ENCODE data around the gene GPR55. TPM values are rescaled to one million over a fixed set of nuclear protein-coding genes. Genes with fewer than 3 reads are reported as not detected.

Gene GPR55
- total RNA-seq: 1 to 10 TPM; 2.5 to 6.8 (median 5.2) TPM
- polyA plus RNA-seq: 1 to 10 TPM in 2 of 3 donors, under 1 TPM in 1; 0.86 to 2.0 (median 1.7) TPM
- long read RNA-seq, donor 1: 0 reads
- long read RNA-seq, donor 2: 0 reads

- peak in 8 of 11 experiments; percentile 9 to 53 (median 46) for TF ChIP-seq CTCF (IDR thresholded peaks at IDR 0.05 in 8 of 11, conservative IDR thresholded peaks at IDR 0.05 in 3 of 11)
- peak; percentile 5 to 49 (median 26) for TF ChIP-seq POLR2AphosphoS5 (IDR thresholded peaks at IDR 0.05)
- TF ChIP-seq POLR2A (IDR thresholded peaks at IDR 0.05): no peak
- intact Hi-C loops (cut with DNase I; ENCODE audit: low total_unique reads): no loop called here
- H3K9me3 ChIP-seq: no peaks in the 10 kb centered on the region
- H3K36me3 ChIP-seq: no peaks in the 10 kb centered on the region
- H3K27me3 ChIP-seq (replicated peaks in 1 of 7): no peaks in the 10 kb centered on the region
- H3K27ac ChIP-seq: peak within 1 kb of the TSS in 5 of 8 donors; percentile 44 to 80 (median 67)
- H3K4me3 ChIP-seq: peak within 1 kb of the TSS in 7 of 8 donors; percentile 8 to 67 (median 26)
- 34 to 52% (median 42%) methylated on average over 20 to 26 of the region's 26 CpGs for WGBS, 5 donors
- DNase-seq: peak; percentile 77
- H3K4me1 ChIP-seq: peaks cover 0 to 23% (median 17%) of the 10 kb centered on the region in 6 donors
These were observed at the start of gene GPR55 for GRCh38 chr2:230924470-230925341. TSS of gene GPR55 (minus strand) at chr2:230925242. CDS start at chr2:230910962, 14,280 bp downstream.

GRCh38 chr2:230974096-230974913 lies 49.3 kb upstream of the GPR55 start:
- Histone ChIP-seq H3K27ac (peak overlapping the region in 5 of 8 donors; percentile 21 to 65 (median 40)), H3K9me3 (no peaks in the 10 kb centered on the region), H3K27me3 (replicated peaks in 1 of 7) (peaks cover 0 to 15% (median 0%) of the 10 kb centered on the region in 7 donors), H3K36me3 (no peaks in the 10 kb centered on the region), H3K4me1 (peaks cover 0 to 19% (median 11%) of the 10 kb centered on the region in 6 donors), H3K4me3 (no peak overlapping the region)
- intact Hi-C loops (cut with DNase I; ENCODE audit: low total_unique reads): no loop called here
- WGBS, 5 donors: 59 to 69% (median 64%) methylated on average over 17 of the region's 17 CpGs
- no peak for DNase-seq
- TF ChIP-seq POLR2AphosphoS5 (IDR thresholded peaks at IDR 0.05): no peak

GRCh38 chr2:230972046-230972445 lies 47.0 kb upstream of the GPR55 start:
- intact Hi-C loops (cut with DNase I; ENCODE audit: low total_unique reads): no loop called here
- TF ChIP-seq POLR2A (IDR thresholded peaks at IDR 0.05) (no peak), POLR2AphosphoS5 (IDR thresholded peaks at IDR 0.05) (no peak), CTCF (IDR thresholded peaks at IDR 0.05 in 8 of 11, conservative IDR thresholded peaks at IDR 0.05 in 3 of 11) (no peak)

GRCh38 chr2:230969659-230970015 lies 44.6 kb upstream of the GPR55 start:
- intact Hi-C loops (cut with DNase I; ENCODE audit: low total_unique reads): no loop called here
- WGBS, 5 donors: 75 to 85% (median 82%) methylated on average over 2 of the region's 2 CpGs
- peak overlapping the region in 3 of 8 donors; percentile 3 to 56 (median 33) for H3K4me3 ChIP-seq

More at GRCh38 chr2:230972046-230972445, 47.0 kb upstream of the GPR55 start:
- no peak for DNase-seq
- Histone ChIP-seq H3K4me1 (peaks cover 0 to 19% (median 11%) of the 10 kb centered on the region in 6 donors), H3K27me3 (replicated peaks in 1 of 7) (peaks cover 0 to 15% (median 0%) of the 10 kb centered on the region in 7 donors), H3K36me3 (no peaks in the 10 kb centered on the region), H3K4me3 (no peak overlapping the region), H3K27ac (no peak overlapping the region), H3K9me3 (no peaks in the 10 kb centered on the region)
- WGBS, 5 donors: 61 to 80% (median 64%) methylated on average over 5 of the region's 5 CpGs

More at GRCh38 chr2:230969659-230970015, 44.6 kb upstream of the GPR55 start:
- no peaks in the 10 kb centered on the region for H3K9me3 ChIP-seq
- H3K36me3 ChIP-seq: no peaks in the 10 kb centered on the region
- H3K27ac ChIP-seq: peak overlapping the region in 2 of 8 donors; percentile 39 to 45
- no peak for TF ChIP-seq CTCF (IDR thresholded peaks at IDR 0.05 in 8 of 11, conservative IDR thresholded peaks at IDR 0.05 in 3 of 11)
- TF ChIP-seq POLR2A (IDR thresholded peaks at IDR 0.05): no peak
- TF ChIP-seq POLR2AphosphoS5 (IDR thresholded peaks at IDR 0.05): no peak
- peaks cover 0 to 14% (median 8%) of the 10 kb centered on the region in 6 donors for H3K4me1 ChIP-seq
- no peak for DNase-seq
- no peaks in the 10 kb centered on the region for H3K27me3 ChIP-seq (replicated peaks in 1 of 7)
